ENCODE results near the gene CDC14C. TPM values are rescaled to one million over a fixed set of nuclear protein-coding genes. Genes with fewer than 3 reads are reported as not detected.

CDC14C gene
- 0.17 and 0.54 TPM in 2 replicates for total RNA-seq (2014; rRNA removed; shearing (Covaris generic))
- not detected in 2 replicates for polyA plus RNA-seq (2016; fragmentation: Nextera tagmentation; extraction: Ambion mirVana)
- long read RNA-seq: 0 reads

DNA sequence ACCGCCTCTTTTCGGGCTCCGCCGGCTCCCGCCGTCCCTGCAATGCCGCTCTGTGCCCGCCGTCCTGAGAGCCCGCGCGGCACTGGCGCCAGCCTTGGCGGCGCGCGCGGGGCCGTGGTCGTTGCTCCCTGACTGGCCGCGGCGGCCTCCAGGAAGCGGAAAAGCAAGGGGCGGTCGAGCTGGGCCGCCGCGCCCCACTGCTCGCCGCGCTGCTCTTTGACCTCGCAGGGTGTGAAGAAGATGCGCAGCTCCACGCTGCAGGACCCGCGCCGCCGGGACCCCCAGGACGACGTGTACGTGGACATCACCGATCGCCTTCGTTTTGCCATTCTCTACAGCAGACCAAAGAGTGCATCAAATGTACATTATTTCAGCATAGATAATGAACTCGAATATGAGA lies at the start of gene CDC14C:
CDC14C (plus strand) TSS at position 115 of the 400 bp plus-strand sequence; CDS start at position 241, 126 bp downstream.
- Mint-ChIP-seq H3K9me3 (peaks cover 17% of the 10 kb centered on the region), H3K27ac (no peak within 1 kb of the TSS), H3K36me3 (ENCODE audit: low read depth) (peaks cover 9% of the 10 kb centered on the region; the same call in 2 of the 3 replicates), H3K4me1 (no peaks in the 10 kb centered on the region), H3K27me3 (ENCODE audit: insufficient read depth, low read depth, poor library complexity) (no peaks in the 10 kb centered on the region), H3K4me3 (no peak within 1 kb of the TSS)
- Histone ChIP-seq H3K4me2 (no peak within 1 kb of the TSS), H3K9me2 (ENCODE audit: insufficient read depth) (no peaks in the 10 kb centered on the region), H4K20me1 (replicated peaks; ENCODE audit: insufficient read depth) (no peaks in the 10 kb centered on the region), H3K4me1 (ENCODE audit: insufficient read depth) (no peaks in the 10 kb centered on the region), H3K27ac (ENCODE audit: low read depth) (no peak within 1 kb of the TSS), H3F3A (replicated peaks; ENCODE audit: low read depth) (no peaks in the 10 kb centered on the region), H3K79me2 (replicated peaks; ENCODE audit: insufficient read depth) (no peaks in the 10 kb centered on the region), H3K27me3 (ENCODE audit: insufficient read depth) (no peaks in the 10 kb centered on the region), H2AFZ (no peak within 1 kb of the TSS), H3K4me3 (no peak within 1 kb of the TSS), H3K36me3 (ENCODE audit: insufficient read depth) (no peaks in the 10 kb centered on the region)
- no peak for DNase-seq (ENCODE audit: low spot score)
- TF ChIP-seq JUNB (IDR thresholded peaks at IDR 0.05; ENCODE audit: unreplicated experiment) (no peak), POLR2AphosphoS5 (IDR thresholded peaks at IDR 0.05; ENCODE audit: low read depth) (no peak), EZH2phosphoT487 (IDR thresholded peaks at IDR 0.05; ENCODE audit: unreplicated experiment) (no peak), CREB1 (CRISPR knock-in tag; IDR thresholded peaks at IDR 0.05; ENCODE audit: low read depth) (no peak), ZNF331 (CRISPR knock-in tag; IDR thresholded peaks at IDR 0.05; ENCODE audit: low read depth) (no peak), STAT1 (IDR thresholded peaks at IDR 0.05; ENCODE audit: unreplicated experiment) (no peak), NANOG (IDR thresholded peaks at IDR 0.05; ENCODE audit: borderline replicate concordance) (no peak), ZNF114 (CRISPR knock-in tag; IDR thresholded peaks at IDR 0.05) (no peak), EZH2 (IDR thresholded peaks at IDR 0.05; ENCODE audit: low read depth, unreplicated experiment) (no peak)
- TF ChIP-seq, protein P1, sequence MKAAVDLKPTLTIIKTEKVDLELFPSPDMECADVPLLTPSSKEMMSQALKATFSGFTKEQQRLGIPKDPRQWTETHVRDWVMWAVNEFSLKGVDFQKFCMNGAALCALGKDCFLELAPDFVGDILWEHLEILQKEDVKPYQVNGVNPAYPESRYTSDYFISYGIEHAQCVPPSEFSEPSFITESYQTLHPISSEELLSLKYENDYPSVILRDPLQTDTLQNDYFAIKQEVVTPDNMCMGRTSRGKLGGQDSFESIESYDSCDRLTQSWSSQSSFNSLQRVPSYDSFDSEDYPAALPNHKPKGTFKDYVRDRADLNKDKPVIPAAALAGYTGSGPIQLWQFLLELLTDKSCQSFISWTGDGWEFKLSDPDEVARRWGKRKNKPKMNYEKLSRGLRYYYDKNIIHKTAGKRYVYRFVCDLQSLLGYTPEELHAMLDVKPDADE (IDR thresholded peaks at IDR 0.05): no peak
- TF ChIP-seq, protein P2, sequence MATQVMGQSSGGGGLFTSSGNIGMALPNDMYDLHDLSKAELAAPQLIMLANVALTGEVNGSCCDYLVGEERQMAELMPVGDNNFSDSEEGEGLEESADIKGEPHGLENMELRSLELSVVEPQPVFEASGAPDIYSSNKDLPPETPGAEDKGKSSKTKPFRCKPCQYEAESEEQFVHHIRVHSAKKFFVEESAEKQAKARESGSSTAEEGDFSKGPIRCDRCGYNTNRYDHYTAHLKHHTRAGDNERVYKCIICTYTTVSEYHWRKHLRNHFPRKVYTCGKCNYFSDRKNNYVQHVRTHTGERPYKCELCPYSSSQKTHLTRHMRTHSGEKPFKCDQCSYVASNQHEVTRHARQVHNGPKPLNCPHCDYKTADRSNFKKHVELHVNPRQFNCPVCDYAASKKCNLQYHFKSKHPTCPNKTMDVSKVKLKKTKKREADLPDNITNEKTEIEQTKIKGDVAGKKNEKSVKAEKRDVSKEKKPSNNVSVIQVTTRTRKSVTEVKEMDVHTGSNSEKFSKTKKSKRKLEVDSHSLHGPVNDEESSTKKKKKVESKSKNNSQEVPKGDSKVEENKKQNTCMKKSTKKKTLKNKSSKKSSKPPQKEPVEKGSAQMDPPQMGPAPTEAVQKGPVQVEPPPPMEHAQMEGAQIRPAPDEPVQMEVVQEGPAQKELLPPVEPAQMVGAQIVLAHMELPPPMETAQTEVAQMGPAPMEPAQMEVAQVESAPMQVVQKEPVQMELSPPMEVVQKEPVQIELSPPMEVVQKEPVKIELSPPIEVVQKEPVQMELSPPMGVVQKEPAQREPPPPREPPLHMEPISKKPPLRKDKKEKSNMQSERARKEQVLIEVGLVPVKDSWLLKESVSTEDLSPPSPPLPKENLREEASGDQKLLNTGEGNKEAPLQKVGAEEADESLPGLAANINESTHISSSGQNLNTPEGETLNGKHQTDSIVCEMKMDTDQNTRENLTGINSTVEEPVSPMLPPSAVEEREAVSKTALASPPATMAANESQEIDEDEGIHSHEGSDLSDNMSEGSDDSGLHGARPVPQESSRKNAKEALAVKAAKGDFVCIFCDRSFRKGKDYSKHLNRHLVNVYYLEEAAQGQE (IDR thresholded peaks at IDR 0.05; ENCODE audit: unreplicated experiment): no peak
- TF ChIP-seq, protein P3, sequence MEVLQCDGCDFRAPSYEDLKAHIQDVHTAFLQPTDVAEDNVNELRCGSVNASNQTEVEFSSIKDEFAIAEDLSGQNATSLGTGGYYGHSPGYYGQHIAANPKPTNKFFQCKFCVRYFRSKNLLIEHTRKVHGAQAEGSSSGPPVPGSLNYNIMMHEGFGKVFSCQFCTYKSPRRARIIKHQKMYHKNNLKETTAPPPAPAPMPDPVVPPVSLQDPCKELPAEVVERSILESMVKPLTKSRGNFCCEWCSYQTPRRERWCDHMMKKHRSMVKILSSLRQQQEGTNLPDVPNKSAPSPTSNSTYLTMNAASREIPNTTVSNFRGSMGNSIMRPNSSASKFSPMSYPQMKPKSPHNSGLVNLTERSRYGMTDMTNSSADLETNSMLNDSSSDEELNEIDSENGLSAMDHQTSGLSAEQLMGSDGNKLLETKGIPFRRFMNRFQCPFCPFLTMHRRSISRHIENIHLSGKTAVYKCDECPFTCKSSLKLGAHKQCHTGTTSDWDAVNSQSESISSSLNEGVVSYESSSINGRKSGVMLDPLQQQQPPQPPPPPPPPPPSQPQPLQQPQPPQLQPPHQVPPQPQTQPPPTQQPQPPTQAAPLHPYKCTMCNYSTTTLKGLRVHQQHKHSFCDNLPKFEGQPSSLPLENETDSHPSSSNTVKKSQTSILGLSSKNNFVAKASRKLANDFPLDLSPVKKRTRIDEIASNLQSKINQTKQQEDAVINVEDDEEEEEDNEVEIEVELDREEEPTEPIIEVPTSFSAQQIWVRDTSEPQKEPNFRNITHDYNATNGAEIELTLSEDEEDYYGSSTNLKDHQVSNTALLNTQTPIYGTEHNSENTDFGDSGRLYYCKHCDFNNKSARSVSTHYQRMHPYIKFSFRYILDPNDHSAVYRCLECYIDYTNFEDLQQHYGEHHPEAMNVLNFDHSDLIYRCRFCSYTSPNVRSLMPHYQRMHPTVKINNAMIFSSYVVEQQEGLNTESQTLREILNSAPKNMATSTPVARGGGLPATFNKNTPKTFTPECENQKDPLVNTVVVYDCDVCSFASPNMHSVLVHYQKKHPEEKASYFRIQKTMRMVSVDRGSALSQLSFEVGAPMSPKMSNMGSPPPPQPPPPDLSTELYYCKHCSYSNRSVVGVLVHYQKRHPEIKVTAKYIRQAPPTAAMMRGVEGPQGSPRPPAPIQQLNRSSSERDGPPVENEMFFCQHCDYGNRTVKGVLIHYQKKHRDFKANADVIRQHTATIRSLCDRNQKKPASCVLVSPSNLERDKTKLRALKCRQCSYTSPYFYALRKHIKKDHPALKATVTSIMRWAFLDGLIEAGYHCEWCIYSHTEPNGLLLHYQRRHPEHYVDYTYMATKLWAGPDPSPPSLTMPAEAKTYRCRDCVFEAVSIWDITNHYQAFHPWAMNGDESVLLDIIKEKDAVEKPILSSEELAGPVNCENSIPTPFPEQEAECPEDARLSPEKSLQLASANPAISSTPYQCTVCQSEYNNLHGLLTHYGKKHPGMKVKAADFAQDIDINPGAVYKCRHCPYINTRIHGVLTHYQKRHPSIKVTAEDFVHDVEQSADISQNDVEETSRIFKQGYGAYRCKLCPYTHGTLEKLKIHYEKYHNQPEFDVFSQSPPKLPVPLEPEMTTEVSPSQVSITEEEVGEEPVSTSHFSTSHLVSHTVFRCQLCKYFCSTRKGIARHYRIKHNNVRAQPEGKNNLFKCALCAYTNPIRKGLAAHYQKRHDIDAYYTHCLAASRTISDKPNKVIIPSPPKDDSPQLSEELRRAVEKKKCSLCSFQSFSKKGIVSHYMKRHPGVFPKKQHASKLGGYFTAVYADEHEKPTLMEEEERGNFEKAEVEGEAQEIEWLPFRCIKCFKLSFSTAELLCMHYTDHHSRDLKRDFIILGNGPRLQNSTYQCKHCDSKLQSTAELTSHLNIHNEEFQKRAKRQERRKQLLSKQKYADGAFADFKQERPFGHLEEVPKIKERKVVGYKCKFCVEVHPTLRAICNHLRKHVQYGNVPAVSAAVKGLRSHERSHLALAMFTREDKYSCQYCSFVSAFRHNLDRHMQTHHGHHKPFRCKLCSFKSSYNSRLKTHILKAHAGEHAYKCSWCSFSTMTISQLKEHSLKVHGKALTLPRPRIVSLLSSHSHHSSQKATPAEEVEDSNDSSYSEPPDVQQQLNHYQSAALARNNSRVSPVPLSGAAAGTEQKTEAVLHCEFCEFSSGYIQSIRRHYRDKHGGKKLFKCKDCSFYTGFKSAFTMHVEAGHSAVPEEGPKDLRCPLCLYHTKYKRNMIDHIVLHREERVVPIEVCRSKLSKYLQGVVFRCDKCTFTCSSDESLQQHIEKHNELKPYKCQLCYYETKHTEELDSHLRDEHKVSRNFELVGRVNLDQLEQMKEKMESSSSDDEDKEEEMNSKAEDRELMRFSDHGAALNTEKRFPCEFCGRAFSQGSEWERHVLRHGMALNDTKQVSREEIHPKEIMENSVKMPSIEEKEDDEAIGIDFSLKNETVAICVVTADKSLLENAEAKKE (CRISPR knock-in tag; IDR thresholded peaks at IDR 0.05): no peak
- TF ChIP-seq, protein P4, sequence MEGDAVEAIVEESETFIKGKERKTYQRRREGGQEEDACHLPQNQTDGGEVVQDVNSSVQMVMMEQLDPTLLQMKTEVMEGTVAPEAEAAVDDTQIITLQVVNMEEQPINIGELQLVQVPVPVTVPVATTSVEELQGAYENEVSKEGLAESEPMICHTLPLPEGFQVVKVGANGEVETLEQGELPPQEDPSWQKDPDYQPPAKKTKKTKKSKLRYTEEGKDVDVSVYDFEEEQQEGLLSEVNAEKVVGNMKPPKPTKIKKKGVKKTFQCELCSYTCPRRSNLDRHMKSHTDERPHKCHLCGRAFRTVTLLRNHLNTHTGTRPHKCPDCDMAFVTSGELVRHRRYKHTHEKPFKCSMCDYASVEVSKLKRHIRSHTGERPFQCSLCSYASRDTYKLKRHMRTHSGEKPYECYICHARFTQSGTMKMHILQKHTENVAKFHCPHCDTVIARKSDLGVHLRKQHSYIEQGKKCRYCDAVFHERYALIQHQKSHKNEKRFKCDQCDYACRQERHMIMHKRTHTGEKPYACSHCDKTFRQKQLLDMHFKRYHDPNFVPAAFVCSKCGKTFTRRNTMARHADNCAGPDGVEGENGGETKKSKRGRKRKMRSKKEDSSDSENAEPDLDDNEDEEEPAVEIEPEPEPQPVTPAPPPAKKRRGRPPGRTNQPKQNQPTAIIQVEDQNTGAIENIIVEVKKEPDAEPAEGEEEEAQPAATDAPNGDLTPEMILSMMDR (conservative IDR thresholded peaks at IDR 0.05; ENCODE audit: low read depth in 2 of 2): no peak
- ATAC-seq: no peak
